SJCRH30 (cell line): ENCODE data around the gene POLR3K. TPM values are rescaled to one million over a fixed set of nuclear protein-coding genes. Genes with fewer than 3 reads are reported as not detected.
"Not testable (repeated sequence)": the region's sequence is repeated elsewhere in the genome, so short reads cannot be mapped to it uniquely, and the experiment has no call there.

ENCODE experiments used
- DNase-seq, 2 experiments: peaks; one replicate each; pipeline ENCODE4 v3.0.0-alpha.2; 2015 to 2020
- H3K27ac ChIP-seq: fragments of 250-450 bp; sonication (Bioruptor Pico); 2 replicates; pipeline ENCODE4 v1.5.1; 2020; ENCODE audit warnings: mild to moderate bottlenecking, moderate library complexity
- H3K27me3 ChIP-seq: fragments of 250-450 bp; sonication (Bioruptor Pico); 2 replicates; pipeline ENCODE4 v1.5.1; 2020; ENCODE audit warnings: mild to moderate bottlenecking, moderate library complexity
- H3K36me3 ChIP-seq: fragments of 250-450 bp; sonication (Bioruptor Pico); 2 replicates; pipeline ENCODE4 v1.5.1; 2020; ENCODE audit warnings: mild to moderate bottlenecking, moderate library complexity
- H3K4me1 ChIP-seq: fragments of 250-450 bp; sonication (Bioruptor Pico); 2 replicates; pipeline ENCODE4 v1.5.1; 2020; ENCODE audit warnings: mild to moderate bottlenecking, moderate library complexity
- H3K4me3 ChIP-seq: fragments of 250-450 bp; sonication (Bioruptor Pico); 2 replicates; pipeline ENCODE4 v1.5.1; 2020; ENCODE audit warnings: mild to moderate bottlenecking, moderate library complexity
- H3K9me3 ChIP-seq: fragments of 250-450 bp; sonication (Bioruptor Pico); replicated peaks from 2 replicates; pipeline ENCODE4 v1.5.1; 2020; ENCODE audit warnings: mild to moderate bottlenecking, moderate library complexity
- total RNA-seq: library from RNA; depleted of rRNA; stranded (reverse); fragments of >200 nt; shearing (Covaris generic); gene quantifications from 2 replicates; pipeline ENCODE4 v1.2.3, GENCODE V29; 2014; rRNA removed

POLR3K gene
- total RNA-seq, 1 experiment from 2014 or later = 24.3 TPM

- H3K9me3 ChIP-seq = no peaks in the 10 kb centered on the region
- no peak overlapping the region for H3K4me3 ChIP-seq
- no peaks in the 10 kb centered on the region for H3K27me3 ChIP-seq
- no peak overlapping the region for H3K27ac ChIP-seq
- no peaks in the 10 kb centered on the region for H3K4me1 ChIP-seq
- H3K36me3 ChIP-seq = no peaks in the 10 kb centered on the region
- no peak for DNase-seq
Measured at GRCh38 chr16:33877-34647, 19.3 kb downstream of the POLR3K start.

GRCh38 chr16:33154-33876 lies 20.1 kb downstream of the POLR3K start:
- H3K27me3 ChIP-seq, H3K9me3 ChIP-seq, H3K36me3 ChIP-seq, H3K4me3 ChIP-seq, H3K4me1 ChIP-seq, H3K27ac ChIP-seq, DNase-seq: not testable (repeated sequence)

GRCh38 chr16:30627-31026 lies 22.8 kb downstream of the POLR3K start:
- not testable (repeated sequence) for H3K36me3 ChIP-seq, DNase-seq, H3K27ac ChIP-seq, H3K4me3 ChIP-seq, H3K4me1 ChIP-seq, H3K9me3 ChIP-seq, H3K27me3 ChIP-seq

GRCh38 chr16:25926-26348 lies 27.5 kb downstream of the POLR3K start:
- not testable (repeated sequence) for H3K4me1 ChIP-seq, H3K9me3 ChIP-seq, H3K4me3 ChIP-seq

GRCh38 chr16:24151-24550 lies 29.3 kb downstream of the POLR3K start:
- not testable (repeated sequence) for H3K27me3 ChIP-seq, H3K4me3 ChIP-seq, H3K36me3 ChIP-seq, H3K4me1 ChIP-seq, H3K9me3 ChIP-seq, DNase-seq, H3K27ac ChIP-seq

More at GRCh38 chr16:25926-26348, 27.5 kb downstream of the POLR3K start:
- not testable (repeated sequence) for H3K36me3 ChIP-seq, DNase-seq, H3K27ac ChIP-seq, H3K27me3 ChIP-seq

GRCh38 chr16:20886-21285 lies 32.5 kb downstream of the POLR3K start:
- H3K36me3 ChIP-seq, H3K27ac ChIP-seq, H3K4me1 ChIP-seq, DNase-seq, H3K27me3 ChIP-seq, H3K9me3 ChIP-seq, H3K4me3 ChIP-seq: not testable (repeated sequence)

GRCh38 chr16:17062-17765 lies 36.2 kb downstream of the POLR3K start:
- not testable (repeated sequence) for H3K4me1 ChIP-seq, H3K9me3 ChIP-seq, H3K27ac ChIP-seq, H3K36me3 ChIP-seq, H3K4me3 ChIP-seq, DNase-seq, H3K27me3 ChIP-seq

- not testable (repeated sequence) for H3K4me1 ChIP-seq, H3K27me3 ChIP-seq, H3K36me3 ChIP-seq, H3K9me3 ChIP-seq, H3K4me3 ChIP-seq, H3K27ac ChIP-seq
- peak in 1 of 2 experiments; percentile 91 for DNase-seq
Measured at GRCh38 chr16:10772-11171, 42.6 kb downstream of the POLR3K start.

GRCh38 chr16:9903-10665 lies 43.3 kb downstream of the POLR3K start:
- no peaks in the 10 kb centered on the region for H3K27me3 ChIP-seq
- H3K4me1 ChIP-seq = no peaks in the 10 kb centered on the region
- no peaks in the 10 kb centered on the region for H3K36me3 ChIP-seq
- H3K27ac ChIP-seq = no peak overlapping the region
- no peak for DNase-seq
- no peak overlapping the region for H3K4me3 ChIP-seq
- H3K9me3 ChIP-seq = no peaks in the 10 kb centered on the region

Other genes with a start within 250 kb of the POLR3K start
- 60.7 and 63.4 TPM in 2 replicates for gene SNRNP25, start 220 bp upstream of the POLR3K start, total RNA-seq
- gene RHBDF1, start 19.0 kb upstream of the POLR3K start, total RNA-seq = 24.1 and 25.3 TPM in 2 replicates
- 37.8 and 47.2 TPM in 2 replicates for gene MPG, start 24.6 kb upstream of the POLR3K start, total RNA-seq
- gene NPRL3, start 85.1 kb upstream of the POLR3K start, total RNA-seq = 9.8 and 11.5 TPM in 2 replicates
- gene HBZ, start 99.0 kb upstream of the POLR3K start, total RNA-seq = not detected in 2 replicates
- not detected in 2 replicates for gene HBM, start 112.4 kb upstream of the POLR3K start, total RNA-seq
- not detected in 2 replicates for gene HBA2, start 119.3 kb upstream of the POLR3K start, total RNA-seq
- gene HBA1, start 123.1 kb upstream of the POLR3K start, total RNA-seq = 0.33 TPM in 1 of 2 replicates, not detected in the other
- gene HBQ1, start 126.9 kb upstream of the POLR3K start, total RNA-seq = not detected in 2 replicates
- 38.0 and 47.4 TPM in 2 replicates for gene LUC7L, start 175.8 kb upstream of the POLR3K start, total RNA-seq
- 28.3 and 28.9 TPM in 2 replicates for gene FAM234A, start 181.2 kb upstream of the POLR3K start, total RNA-seq
- not detected in 2 replicates for gene RGS11, start 222.3 kb upstream of the POLR3K start, total RNA-seq
- gene ARHGDIG, start 227.0 kb upstream of the POLR3K start, total RNA-seq = not detected in 2 replicates
- 0.18 and 0.38 TPM in 2 replicates for gene PDIA2, start 229.6 kb upstream of the POLR3K start, total RNA-seq